Activated CD8-positive, alpha-beta T cell treated with anti-CD3 and anti-CD28 coated beads for 36 hours (primary cell): ENCODE results near the gene CXCL14. TPM values are rescaled to one million over a fixed set of nuclear protein-coding genes. Genes with fewer than 3 reads are reported as not detected.

Experiments
- ATAC-seq: fragments of 200-7000 bp; cut with Tn5 transposase; one replicate; pipeline ENCODE4 v1.10.0; 2021; ENCODE audit warnings: mild to moderate bottlenecking, moderate library complexity
- CTCF ChIA-PET: fragments of 350-600 bp; sonication (Branson Sonifier 250); formaldehyde crosslinking; loops from one replicate; lab custom pipeline; 2021; ENCODE audit warnings: antibody characterized with exemption; lab: Charles Lee
- POLR2A ChIA-PET: fragments of 350-600 bp; sonication (Branson Sonifier 250); formaldehyde crosslinking; loops from one replicate; lab custom pipeline; 2021; ENCODE audit warnings: antibody characterized with exemption; lab: Charles Lee
- DNase-seq: peaks from one replicate; pipeline ENCODE4 v3.0.0-alpha.2; 2020
- H3K27ac Mint-ChIP-seq: one replicate; pipeline ENCODE4 v1.8.0; 2021; ENCODE audit warnings: mild to moderate bottlenecking, mixed read lengths
- H3K27me3 Mint-ChIP-seq: one replicate; pipeline ENCODE4 v1.8.0; 2021; ENCODE audit warnings: mixed read lengths
- H3K36me3 Mint-ChIP-seq: one replicate; pipeline ENCODE4 v1.8.0; 2021; ENCODE audit warnings: low read depth, mixed read lengths
- H3K4me1 Mint-ChIP-seq: one replicate; pipeline ENCODE4 v1.8.0; 2021; ENCODE audit warnings: low read depth, mixed read lengths
- H3K4me3 Mint-ChIP-seq: one replicate; pipeline ENCODE4 v1.8.0; 2021; ENCODE audit warnings: mild to moderate bottlenecking, moderate library complexity, mixed read lengths
- H3K9me3 Mint-ChIP-seq: one replicate; pipeline ENCODE4 v1.8.0; 2021; ENCODE audit warnings: mixed read lengths
- intact Hi-C: fragments of 100-400 bp; cut with micrococcal nuclease; formaldehyde crosslinking; loops from one replicate; pipeline ENCODE4 v1.10.0; 2022
- total RNA-seq, 2 experiments: library from RNA; stranded (reverse); gene quantifications; one replicate each; pipeline ENCODE4 v1.2.3, GENCODE V29; 2021
- TF ChIP-seq, protein P1 (sequence below): fragments of 200-600 bp; IDR thresholded peaks from one replicate; pipeline ENCODE4 v1.8.0; 2022; ENCODE audit warnings: antibody characterized with exemption, mild to moderate bottlenecking

The CXCL14 gene
- total RNA-seq, 2 experiments from 2014 or later, result not detected

DNA sequence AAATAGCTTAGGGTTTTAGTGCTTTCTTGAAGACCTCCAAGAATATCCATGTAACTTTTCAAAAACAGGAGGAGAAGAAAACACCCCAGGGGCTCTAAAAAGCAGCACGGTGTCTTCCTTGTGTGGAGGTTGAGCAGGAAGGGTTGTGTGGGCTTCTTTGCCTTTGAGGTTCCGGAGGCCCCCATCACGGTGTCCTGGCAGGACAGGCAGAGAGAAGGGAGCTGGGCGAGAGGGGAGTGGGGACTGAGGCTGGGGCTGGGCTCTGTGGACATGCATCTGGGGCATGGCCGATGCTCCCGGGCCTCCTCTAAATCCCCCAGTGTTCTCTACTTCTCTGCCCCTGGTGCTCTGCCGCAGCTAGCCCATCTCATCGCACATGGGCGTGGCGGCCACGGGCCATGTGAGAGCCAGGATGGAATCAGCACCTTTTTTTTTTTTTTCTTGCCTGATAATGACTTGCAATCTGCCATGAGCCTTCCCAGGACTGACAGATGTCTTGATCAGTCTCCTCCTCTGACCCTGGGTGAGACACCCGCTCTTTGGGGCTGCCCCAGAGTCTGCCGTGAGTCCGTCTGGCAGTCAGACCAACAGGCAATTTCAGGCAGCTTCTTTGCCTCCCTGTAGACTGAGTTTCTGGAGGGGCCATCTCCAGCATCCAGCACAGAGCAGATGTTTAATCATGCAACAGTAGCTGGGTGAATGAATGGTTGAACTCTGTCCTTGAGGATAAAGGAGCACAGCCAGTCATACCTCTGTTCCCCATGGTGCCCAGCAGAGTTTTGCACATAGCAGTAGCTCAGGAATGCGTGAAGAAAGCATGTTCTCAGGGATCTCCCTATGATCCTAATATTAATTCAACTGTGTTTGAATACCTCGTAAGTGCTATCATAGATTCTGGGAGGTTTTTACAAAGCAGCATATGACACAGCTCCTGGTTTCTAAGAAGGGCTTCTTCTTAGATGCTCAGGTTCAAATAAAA, 12.1 kb downstream of the CXCL14 start:
- ATAC-seq (no peak), DNase-seq (no peak)
- Mint-ChIP-seq H3K4me3 (no peak overlapping the region), H3K27ac (no peak overlapping the region), H3K9me3 (no peaks in the 10 kb centered on the region), H3K36me3 (no peaks in the 10 kb centered on the region), H3K4me1 (no peaks in the 10 kb centered on the region), H3K27me3 (no peaks in the 10 kb centered on the region)
- POLR2A ChIA-PET, result no interaction called here
- intact Hi-C loops, result no loop called here
- CTCF ChIA-PET, result interaction anchor here (0.6 to 17.6 kb wide), 40 partner anchors 9 to 1556 kb away, joined by 3 to 380 read pairs (median 4); partner anchors contain the start of gene CXCL14
- TF ChIP-seq, protein P1, sequence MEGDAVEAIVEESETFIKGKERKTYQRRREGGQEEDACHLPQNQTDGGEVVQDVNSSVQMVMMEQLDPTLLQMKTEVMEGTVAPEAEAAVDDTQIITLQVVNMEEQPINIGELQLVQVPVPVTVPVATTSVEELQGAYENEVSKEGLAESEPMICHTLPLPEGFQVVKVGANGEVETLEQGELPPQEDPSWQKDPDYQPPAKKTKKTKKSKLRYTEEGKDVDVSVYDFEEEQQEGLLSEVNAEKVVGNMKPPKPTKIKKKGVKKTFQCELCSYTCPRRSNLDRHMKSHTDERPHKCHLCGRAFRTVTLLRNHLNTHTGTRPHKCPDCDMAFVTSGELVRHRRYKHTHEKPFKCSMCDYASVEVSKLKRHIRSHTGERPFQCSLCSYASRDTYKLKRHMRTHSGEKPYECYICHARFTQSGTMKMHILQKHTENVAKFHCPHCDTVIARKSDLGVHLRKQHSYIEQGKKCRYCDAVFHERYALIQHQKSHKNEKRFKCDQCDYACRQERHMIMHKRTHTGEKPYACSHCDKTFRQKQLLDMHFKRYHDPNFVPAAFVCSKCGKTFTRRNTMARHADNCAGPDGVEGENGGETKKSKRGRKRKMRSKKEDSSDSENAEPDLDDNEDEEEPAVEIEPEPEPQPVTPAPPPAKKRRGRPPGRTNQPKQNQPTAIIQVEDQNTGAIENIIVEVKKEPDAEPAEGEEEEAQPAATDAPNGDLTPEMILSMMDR, result no peak

DNA sequence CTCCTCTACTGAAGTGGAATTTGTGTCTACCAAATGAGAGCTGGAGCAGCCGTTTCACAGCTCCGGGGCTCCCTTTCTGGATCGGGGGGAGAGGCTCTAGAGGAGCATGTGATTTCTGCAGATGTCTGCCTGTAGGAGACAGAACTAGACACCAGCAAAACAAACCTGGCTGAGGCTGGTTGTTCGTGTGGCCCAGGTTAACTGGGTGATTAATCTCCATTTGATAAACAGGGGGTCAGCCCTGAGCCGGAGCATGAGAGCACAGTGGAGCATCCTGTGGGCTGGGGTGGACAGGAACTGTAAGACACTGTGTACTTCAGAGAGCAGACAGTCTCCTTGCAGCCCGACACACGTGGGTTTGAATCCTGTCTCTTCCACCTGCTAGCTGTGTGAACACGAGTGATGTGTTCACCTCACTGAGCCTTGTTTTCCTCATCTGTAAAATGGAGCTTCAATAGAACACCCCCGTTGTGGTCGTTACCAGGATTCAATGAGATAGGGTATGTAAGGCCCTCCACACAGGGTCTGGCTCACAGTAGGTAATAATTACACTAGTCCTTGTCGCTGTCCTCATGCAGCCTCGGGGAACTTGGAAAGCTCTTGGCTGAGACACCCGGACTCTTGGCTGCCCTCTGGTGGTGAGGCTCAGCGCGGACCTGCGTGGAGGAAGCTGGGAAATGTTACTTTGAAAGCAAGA, 12.9 kb downstream of the CXCL14 start:
- ATAC-seq, result peak; percentile 77
- peak; percentile 83 for DNase-seq
- Mint-ChIP-seq H3K27ac (no peak overlapping the region), H3K36me3 (no peaks in the 10 kb centered on the region), H3K9me3 (no peaks in the 10 kb centered on the region), H3K27me3 (no peaks in the 10 kb centered on the region), H3K4me3 (no peak overlapping the region), H3K4me1 (no peaks in the 10 kb centered on the region)
- TF ChIP-seq, protein P1, result peak; percentile 74
- intact Hi-C loops, result no loop called here
- POLR2A ChIA-PET, result no interaction called here
- CTCF ChIA-PET, result interaction anchor here (0.7 to 17.6 kb wide), 37 partner anchors 8 to 1557 kb away, joined by 3 to 380 read pairs (median 5); partner anchors contain the start of gene CXCL14

DNA sequence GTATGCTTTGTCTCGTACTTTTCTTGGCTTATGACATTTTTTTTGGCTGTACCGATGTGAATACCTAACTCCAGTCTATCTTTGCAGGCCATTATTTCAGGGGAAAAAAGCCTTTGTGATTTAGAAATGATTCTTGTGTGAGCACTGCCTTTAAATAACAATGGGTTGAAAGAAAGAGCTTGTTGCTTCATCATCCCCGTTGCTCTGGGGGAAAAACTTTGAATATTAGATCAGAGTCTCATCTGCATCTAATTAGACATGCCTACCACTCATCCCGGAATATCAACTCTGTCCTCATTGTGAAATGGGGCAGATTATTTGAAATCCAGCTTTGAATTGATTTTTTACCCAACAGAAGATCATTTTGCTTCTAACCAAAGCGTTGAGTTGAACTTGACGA, 13.5 kb downstream of the CXCL14 start:
- POLR2A ChIA-PET, result no interaction called here
- ATAC-seq (no peak), DNase-seq (no peak)
- Mint-ChIP-seq H3K4me1 (peaks cover 3% of the 10 kb centered on the region), H3K9me3 (no peaks in the 10 kb centered on the region), H3K4me3 (no peak overlapping the region), H3K27ac (no peak overlapping the region), H3K36me3 (no peaks in the 10 kb centered on the region), H3K27me3 (peaks cover 5% of the 10 kb centered on the region)
- TF ChIP-seq, protein P1, result no peak
- intact Hi-C loops, result no loop called here
- CTCF ChIA-PET, result interaction anchor here (0.7 to 17.6 kb wide), 16 partner anchors 13 to 325 kb away, joined by 3 to 380 read pairs (median 6); partner anchors contain the start of gene CXCL14

GRCh38 chr5:135564331-135564730, 14.5 kb downstream of the CXCL14 start:
- CTCF ChIA-PET, result interaction anchor here (2.4 to 17.6 kb wide), 4 partner anchors 13 to 265 kb away, joined by 19 to 380 read pairs (median 112); partner anchors contain the start of gene CXCL14
- Mint-ChIP-seq H3K9me3 (no peaks in the 10 kb centered on the region), H3K4me1 (peaks cover 3% of the 10 kb centered on the region), H3K27ac (no peak overlapping the region), H3K4me3 (no peak overlapping the region), H3K27me3 (peaks cover 9% of the 10 kb centered on the region), H3K36me3 (no peaks in the 10 kb centered on the region)
- no peak for DNase-seq
- TF ChIP-seq, protein P1, result no peak
- POLR2A ChIA-PET, result no interaction called here
- intact Hi-C loops, result no loop called here
- no peak for ATAC-seq
